Measurements from ENCODE around the gene TMPRSS5.
"Not testable (repeated sequence)": the region's sequence is repeated elsewhere in the genome, so short reads cannot be mapped to it uniquely, and the experiment has no call there.

The TMPRSS5 gene

GRCh38 chr11:113677685-113678084, 28.4 kb downstream of the TMPRSS5 start:
- H3K4me3 ChIP-seq (ENCODE audit: low read depth, low read length) = no peak overlapping the region
- no peak for TF ChIP-seq CTCF (IDR thresholded peaks at IDR 0.05; ENCODE audit: borderline replicate concordance, insufficient read depth, low read depth, low read length)

GRCh38 chr11:113675565-113675964, 30.5 kb downstream of the TMPRSS5 start:
- no peak for TF ChIP-seq CTCF (IDR thresholded peaks at IDR 0.05; ENCODE audit: borderline replicate concordance, insufficient read depth, low read depth, low read length)
- no peak overlapping the region for H3K4me3 ChIP-seq (ENCODE audit: low read depth, low read length)

GRCh38 chr11:113675003-113675561, 31.0 kb downstream of the TMPRSS5 start:
- H3K4me3 ChIP-seq (ENCODE audit: low read depth, low read length) = no peak overlapping the region
- no peak for TF ChIP-seq CTCF (IDR thresholded peaks at IDR 0.05; ENCODE audit: borderline replicate concordance, insufficient read depth, low read depth, low read length)

GRCh38 chr11:113674397-113674685, 31.8 kb downstream of the TMPRSS5 start:
- no peak overlapping the region for H3K4me3 ChIP-seq (ENCODE audit: low read depth, low read length)
- no peak for TF ChIP-seq CTCF (IDR thresholded peaks at IDR 0.05; ENCODE audit: borderline replicate concordance, insufficient read depth, low read depth, low read length)

- H3K4me3 ChIP-seq (ENCODE audit: low read depth, low read length) = no peak overlapping the region
- no peak for TF ChIP-seq CTCF (IDR thresholded peaks at IDR 0.05; ENCODE audit: borderline replicate concordance, insufficient read depth, low read depth, low read length)
Observed at GRCh38 chr11:113673550-113674396, 32.3 kb downstream of the TMPRSS5 start.

GRCh38 chr11:113671914-113672313, 34.2 kb downstream of the TMPRSS5 start:
- H3K4me3 ChIP-seq (ENCODE audit: low read depth, low read length) = not testable (repeated sequence)

- TF ChIP-seq CTCF (IDR thresholded peaks at IDR 0.05; ENCODE audit: borderline replicate concordance, insufficient read depth, low read depth, low read length) = no peak
- no peak overlapping the region for H3K4me3 ChIP-seq (ENCODE audit: low read depth, low read length)
Observed at GRCh38 chr11:113670831-113671215, 35.3 kb downstream of the TMPRSS5 start.

Data from GM12875 (cell line).